NCI-H1048 (cell line): ENCODE data around the gene EHBP1.

Experiments
- DNase-seq: peaks from one replicate; lab custom pipeline; 2025; lab: John Stamatoyannopoulos, UW

The EHBP1 gene

DNA sequence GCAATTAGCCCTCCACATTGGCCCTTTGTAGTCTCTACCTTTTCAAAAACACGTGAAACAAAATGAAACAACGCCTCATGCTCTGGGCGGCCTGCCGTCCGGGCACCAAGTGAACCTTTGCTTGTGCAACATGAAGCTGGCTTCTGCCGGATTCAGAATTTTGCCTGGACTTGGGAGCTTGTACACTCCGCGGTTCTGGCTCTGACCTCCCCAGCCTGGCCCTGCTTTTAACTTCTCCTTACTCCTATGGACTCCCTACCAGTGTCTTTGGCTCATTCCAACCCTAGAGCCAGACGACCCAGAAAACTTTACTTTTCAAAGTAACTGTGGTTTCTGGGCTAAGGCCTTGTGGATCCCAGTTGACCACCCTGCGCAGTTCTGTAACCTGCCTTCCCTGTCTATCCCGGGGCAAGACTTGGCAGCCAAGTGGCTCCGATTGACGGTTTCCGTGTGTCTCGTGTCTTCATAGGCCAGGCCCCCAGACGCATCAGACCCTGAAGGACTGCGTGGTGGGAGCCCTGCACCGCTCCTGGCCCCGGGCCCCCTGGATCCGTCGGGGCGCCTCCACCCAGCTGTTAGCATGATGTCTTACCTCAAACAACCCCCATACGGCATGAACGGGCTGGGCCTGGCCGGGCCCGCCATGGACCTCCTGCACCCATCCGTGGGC is 347.0 kb downstream of the EHBP1 start:
- no peak for DNase-seq

GRCh38 chr2:63053081-63053888 is 347.8 kb downstream of the EHBP1 start:
- no peak for DNase-seq

DNA sequence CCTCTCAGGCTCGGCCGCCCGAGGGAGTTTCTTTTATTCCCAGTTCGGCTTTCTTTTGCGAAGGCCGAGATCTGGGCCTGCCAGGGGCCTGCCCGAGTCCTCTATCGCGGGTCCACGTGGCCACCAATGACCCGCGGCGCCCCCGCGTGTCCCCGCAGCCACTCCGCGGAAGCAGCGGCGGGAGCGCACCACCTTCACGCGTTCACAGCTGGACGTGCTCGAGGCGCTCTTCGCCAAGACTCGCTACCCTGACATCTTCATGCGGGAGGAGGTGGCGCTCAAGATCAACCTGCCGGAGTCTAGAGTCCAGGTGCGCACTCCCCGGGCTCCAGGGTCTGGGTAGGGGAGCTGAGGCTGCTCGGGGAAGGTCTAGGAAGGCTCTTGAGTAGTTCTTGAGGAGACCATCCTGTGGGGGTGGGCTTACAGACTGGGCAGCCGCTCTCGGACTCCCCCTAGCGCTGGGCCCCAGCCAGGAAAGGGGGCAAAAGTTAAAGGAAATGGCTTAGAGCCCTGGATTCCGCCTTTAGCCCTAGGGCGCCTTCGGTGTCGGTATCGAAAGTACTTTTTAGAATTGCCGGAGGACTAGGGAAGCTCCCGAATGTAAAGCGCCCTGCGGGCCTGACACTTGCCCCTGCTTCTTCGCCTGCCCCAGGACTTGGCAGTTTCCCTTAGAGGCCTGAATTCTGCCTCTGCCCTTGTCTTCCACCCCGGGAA is 348.5 kb downstream of the EHBP1 start:
- DNase-seq = no peak

DNA sequence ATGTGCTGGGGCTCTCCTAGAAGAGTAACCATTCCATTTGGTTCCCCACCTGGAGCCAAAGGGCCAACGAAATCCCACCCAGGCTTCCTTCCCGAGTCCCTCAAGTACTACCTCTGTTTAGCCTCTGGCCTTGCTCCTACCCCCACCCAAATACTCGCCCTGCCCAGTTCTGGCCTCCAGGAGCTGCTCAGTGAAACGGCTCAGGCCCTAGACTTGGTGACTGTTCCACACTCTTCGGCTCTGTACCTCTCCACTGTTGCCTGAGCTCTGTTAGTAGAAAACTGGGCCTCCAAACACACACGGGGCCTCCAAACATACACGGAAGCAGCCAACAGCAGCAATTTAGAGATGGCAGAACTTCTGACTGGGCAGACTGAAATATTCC is 349.3 kb downstream of the EHBP1 start:
- no peak for DNase-seq

GRCh38 chr2:63055226-63056106 is 350.0 kb downstream of the EHBP1 start:
- DNase-seq = no peak

DNA sequence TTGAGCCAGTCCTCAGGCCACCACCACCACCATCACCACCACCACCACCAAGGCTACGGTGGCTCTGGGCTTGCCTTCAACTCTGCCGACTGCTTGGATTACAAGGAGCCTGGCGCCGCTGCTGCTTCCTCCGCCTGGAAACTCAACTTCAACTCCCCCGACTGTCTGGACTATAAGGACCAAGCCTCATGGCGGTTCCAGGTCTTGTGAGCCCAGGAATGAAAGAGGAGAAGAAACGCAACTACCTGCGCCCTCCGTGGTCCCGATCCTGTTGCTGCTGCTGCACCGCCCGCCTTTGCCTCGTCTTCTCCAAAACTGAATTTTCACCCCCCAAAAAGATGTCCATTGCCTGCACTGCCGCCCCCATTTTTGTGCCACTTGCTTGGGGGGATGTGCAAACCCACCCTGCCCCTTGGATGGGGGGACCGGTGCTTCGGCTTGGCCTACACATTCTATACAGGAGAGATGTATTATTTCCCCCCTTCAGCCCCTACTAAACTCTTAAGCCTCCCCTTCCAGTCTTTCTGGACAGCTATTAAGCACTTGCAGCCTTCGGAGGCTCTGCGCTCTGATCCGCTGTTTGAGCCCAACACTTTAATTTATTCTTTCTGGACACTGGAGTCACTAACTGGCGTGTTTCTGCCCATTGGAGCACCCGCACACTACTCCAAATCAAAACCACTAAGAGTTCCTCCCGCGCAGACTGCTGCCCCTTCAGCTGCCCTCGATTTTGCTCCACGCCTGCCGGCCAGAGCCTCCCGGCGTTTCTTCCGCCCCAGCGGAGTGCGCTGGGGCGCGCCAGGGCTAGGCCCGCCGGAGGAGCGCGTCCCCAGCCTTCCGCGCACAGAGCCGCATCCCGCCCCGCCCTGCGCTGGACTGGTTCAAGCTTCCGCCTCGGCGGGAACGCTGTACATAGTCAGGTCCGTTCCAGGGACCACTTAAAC is 350.9 kb downstream of the EHBP1 start:
- no peak for DNase-seq

DNA sequence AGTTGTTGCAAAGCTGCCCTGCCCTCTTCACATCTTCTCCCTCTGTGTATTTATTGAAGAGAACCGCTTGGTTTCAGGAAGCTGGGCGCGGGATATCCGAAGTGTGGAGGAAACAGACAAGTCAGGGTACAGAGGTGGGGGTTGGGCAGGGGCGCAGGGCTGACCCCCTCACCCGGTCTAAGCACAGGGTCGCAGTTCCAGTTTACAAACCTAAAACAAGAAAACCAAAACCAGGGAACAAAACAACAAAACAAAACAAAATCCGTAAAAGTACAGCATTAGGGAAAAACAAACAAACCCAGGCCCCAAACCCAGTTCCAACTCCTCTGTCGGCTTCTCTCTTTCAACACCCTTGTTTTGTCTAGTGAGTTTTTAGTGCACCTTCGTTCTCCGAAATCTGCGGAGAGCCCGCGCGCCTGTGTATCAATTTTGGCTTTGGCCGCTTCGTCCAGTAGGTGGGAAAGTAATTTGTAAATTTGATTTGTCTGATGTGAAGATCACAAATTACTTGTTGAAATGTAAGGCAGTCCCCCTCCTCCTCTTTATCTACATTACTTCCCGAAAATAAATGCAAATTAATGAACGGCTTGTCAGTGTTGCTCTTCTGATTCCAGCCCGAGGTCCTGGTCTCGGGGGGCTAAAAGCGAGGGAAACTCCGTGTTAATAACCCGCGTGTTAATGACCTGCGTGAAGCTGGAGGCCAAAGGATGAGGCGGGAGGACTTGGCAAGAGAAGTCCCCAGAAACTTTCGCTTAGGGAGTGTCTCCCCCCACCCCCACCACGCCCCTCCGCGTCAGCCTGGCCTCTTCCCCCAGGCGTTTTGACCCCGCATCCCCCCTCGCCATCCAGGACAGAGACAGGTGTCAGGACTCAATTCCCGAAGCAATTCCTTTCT is 352.0 kb downstream of the EHBP1 start:
- no peak for DNase-seq

GRCh38 chr2:63058144-63058920 is 352.8 kb downstream of the EHBP1 start:
- DNase-seq = no peak

- no peak for DNase-seq
These were observed 353.6 kb downstream of the EHBP1 start for GRCh38 chr2:63058921-63059792.

GRCh38 chr2:63059793-63060471 is 354.4 kb downstream of the EHBP1 start:
- no peak for DNase-seq

GRCh38 chr2:63060472-63060991 is 355.0 kb downstream of the EHBP1 start:
- no peak for DNase-seq

GRCh38 chr2:63064197-63064596 is 358.7 kb downstream of the EHBP1 start:
- no peak for DNase-seq

- DNase-seq = no peak
These were observed 359.1 kb downstream of the EHBP1 start for GRCh38 chr2:63064661-63065060.

GRCh38 chr2:63066265-63066664 is 360.8 kb downstream of the EHBP1 start:
- no peak for DNase-seq

DNA sequence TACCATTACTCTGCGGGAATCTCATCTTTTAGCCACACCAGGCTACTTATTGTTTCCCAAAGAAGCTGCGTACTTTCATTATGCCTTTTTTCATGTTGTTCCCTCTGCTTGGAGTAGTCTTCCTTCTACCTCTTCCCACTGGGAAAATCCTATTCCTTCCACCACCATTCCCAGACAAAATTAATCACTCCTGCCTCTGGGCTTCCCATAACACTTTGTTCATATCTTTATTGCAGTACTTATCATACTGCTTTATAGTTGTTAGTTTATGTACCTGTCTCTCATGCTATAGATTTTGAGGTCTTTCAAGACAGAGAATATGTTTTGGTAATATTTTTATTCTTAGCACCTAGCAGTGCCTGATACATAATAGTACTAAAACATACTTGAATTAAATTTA is 361.3 kb downstream of the EHBP1 start:
- no peak for DNase-seq

DNA sequence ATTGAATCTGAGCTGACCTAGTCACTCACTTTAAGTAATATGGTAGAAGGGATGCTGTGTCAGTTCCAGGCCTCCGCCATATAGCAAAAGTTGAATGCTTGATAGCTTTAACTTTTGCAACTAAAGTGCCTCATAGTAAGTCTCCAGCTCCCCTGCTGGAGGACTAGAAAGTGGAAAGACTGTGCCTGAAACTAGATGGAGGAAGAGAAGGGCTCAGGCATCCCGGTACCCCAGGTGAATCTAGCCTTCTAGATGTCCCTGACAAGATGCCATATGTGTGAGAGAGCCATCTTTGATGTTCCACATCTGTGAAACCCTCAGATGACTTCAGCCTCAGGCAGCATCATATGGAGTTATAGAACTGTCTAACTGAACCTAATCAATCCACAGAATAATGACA is 366.2 kb downstream of the EHBP1 start:
- no peak for DNase-seq

DNA sequence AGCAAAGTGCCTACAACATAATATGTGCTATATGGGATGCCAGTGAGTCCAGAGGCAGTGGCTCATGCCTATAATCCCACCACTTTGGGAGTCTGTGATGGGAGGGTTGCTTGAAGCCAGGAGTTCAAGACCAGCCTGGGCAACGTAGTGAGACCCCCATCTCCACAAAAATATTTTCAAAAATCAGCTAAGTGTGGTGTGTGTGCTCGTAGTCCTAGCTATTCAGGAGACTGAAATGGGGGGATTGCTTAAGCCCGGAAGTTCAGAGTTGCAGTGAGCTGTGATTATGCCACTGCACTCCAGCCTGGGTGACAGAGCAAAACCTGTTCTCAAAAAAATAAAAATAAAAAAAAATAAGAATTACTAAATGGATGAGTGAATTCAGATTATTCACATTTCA is 368.5 kb downstream of the EHBP1 start:
- no peak for DNase-seq
